ENCODE results near the gene CGN.
A peak's percentile ranks its signal among the peaks of the same experiment; 100 is the strongest.

The CGN gene

DNA sequence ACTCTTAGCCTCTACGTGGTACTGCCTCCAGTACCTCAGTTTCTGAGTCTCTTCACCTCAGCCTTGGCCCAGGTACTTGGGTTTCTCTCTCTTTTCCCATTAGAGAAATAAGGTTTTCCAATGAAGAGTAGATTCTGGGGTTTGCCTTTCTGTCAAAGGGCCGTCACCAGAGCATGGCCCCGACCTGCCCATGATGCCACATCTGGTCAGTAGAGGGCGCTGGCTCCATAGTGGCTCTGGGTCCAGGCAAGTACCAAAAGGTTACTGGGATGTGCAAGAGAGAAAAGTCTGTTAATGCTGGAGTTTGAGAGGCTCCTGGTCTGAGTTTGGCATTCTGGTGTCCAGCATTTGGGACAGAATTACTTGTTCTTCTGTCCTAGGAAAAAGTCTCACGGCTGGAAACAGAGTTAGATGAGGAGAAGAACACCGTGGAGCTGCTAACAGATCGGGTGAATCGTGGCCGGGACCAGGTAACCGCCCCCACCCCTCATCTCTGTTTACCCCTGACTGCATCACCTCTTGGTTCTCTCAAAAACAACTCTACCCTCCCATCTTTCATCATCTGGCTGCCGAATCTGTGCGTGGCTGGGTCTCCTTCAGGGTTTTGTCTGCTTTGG lies 23.6 kb downstream of the CGN start (continued):
- peak; percentile 90 for TF ChIP-seq ZNF654 (tag by site-specific recombination; IDR thresholded peaks at IDR 0.05; ENCODE audit: low read depth)
- TF ChIP-seq, protein P1, sequence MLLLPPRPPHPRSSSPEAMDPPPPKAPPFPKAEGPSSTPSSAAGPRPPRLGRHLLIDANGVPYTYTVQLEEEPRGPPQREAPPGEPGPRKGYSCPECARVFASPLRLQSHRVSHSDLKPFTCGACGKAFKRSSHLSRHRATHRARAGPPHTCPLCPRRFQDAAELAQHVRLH (tag by site-specific recombination; IDR thresholded peaks at IDR 0.05), result no peak
- peak; percentile 60; the same call in 1 of the 2 replicates for TF ChIP-seq ZNF660 (tag by site-specific recombination; IDR thresholded peaks at IDR 0.05)
- no peak for TF ChIP-seq BCL11A (tag by site-specific recombination; IDR thresholded peaks at IDR 0.05; ENCODE audit: low read depth)
- no peak for TF ChIP-seq ZNF624 (tag by site-specific recombination; IDR thresholded peaks at IDR 0.05)

DNA sequence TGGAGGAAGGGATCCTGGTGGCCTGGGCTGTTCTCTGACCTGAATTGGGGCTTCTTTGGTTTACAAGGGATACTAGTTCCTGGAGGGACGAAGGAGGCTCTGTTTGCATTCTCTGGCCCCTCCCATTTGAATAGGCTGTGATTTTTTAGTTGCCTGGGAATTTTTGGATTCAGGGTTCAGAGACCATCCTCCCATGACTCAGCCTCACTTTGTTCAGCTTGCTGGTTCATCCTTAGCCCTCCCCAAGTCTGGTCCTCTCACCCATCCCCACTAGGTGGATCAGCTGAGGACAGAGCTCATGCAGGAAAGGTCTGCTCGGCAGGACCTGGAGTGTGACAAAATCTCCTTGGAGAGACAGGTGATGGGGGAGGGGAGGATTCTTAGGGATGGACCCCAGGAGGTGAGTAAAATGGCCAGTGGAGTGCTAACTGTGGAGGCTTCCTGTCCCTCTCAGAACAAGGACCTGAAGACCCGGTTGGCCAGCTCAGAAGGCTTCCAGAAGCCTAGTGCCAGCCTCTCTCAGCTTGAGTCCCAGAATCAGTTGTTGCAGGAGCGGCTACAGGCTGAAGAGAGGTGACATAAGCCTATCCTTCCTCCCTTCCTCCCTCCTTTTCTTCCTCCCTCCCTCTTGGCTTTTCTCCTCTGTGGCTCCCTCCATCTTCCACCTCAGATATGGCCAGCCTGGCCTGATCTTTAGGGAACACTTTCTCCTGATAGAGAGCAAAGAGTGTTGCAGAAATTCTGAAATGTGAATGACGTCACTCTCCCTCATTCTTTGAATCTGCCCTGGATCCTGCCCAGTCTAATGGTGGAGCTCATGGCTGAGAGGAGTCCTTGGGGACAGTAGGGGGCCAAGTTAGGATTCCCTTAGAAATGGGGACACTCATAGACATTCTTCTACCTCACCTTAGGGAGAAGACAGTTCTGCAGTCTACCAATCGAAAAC lies 24.4 kb downstream of the CGN start:
- CTCF ChIA-PET, result interaction anchor here (0.5 to 1.7 kb wide), 19 partner anchors 10 to 529 kb away, joined by 3 to 8 read pairs (median 4); partner anchors contain the start of genes CGN and MINDY1
- Histone ChIP-seq H3K4me3 (ENCODE audit: low read depth, low read length) (no peak overlapping the region), H3K27ac (ENCODE audit: extremely low read depth, low read depth, low read length) (no peak overlapping the region), H3K9me3 (ENCODE audit: control insufficient read depth, insufficient read depth, low read depth, low read length) (no peaks in the 10 kb centered on the region), H3K4me1 (ENCODE audit: control insufficient read depth, insufficient read depth, low read length) (peaks cover 3% of the 10 kb centered on the region; the same call in 1 of the 2 replicates), H3K36me3 (ENCODE audit: control insufficient read depth in 2 of 2, insufficient read depth in 1 of 2, low read length in 2 of 2) (peaks cover 0 to 51% of the 10 kb centered on the region in 2 experiments; a peak in 1 of 3 replicates)
- TF ChIP-seq ZBTB48 (tag by site-specific recombination; IDR thresholded peaks at IDR 0.05) (no peak), ZSCAN16 (tag by site-specific recombination; IDR thresholded peaks at IDR 0.05) (no peak), PRDM1 (tag by site-specific recombination; IDR thresholded peaks at IDR 0.05) (no peak), ZNF510 (tag by site-specific recombination; IDR thresholded peaks at IDR 0.05; ENCODE audit: insufficient replicate concordance) (no peak), ZNF354C (tag by site-specific recombination; IDR thresholded peaks at IDR 0.05; ENCODE audit: borderline replicate concordance, low read depth) (no peak), SCRT2 (tag by site-specific recombination; IDR thresholded peaks at IDR 0.05) (no peak), GFI1B (tag by site-specific recombination; IDR thresholded peaks at IDR 0.05) (no peak), ZNF121 (tag by site-specific recombination; IDR thresholded peaks at IDR 0.05) (no peak), ZNF37A (tag by site-specific recombination; IDR thresholded peaks at IDR 0.05) (no peak), SALL2 (tag by site-specific recombination; IDR thresholded peaks at IDR 0.05; ENCODE audit: borderline replicate concordance) (no peak), EGR2 (tag by site-specific recombination; IDR thresholded peaks at IDR 0.05; ENCODE audit: low read depth) (no peak), ZNF248 (tag by site-specific recombination; IDR thresholded peaks at IDR 0.05) (no peak), ZNF548 (tag by site-specific recombination; IDR thresholded peaks at IDR 0.05) (no peak), BCL11A (tag by site-specific recombination; IDR thresholded peaks at IDR 0.05; ENCODE audit: low read depth) (no peak), ZNF341 (tag by site-specific recombination; IDR thresholded peaks at IDR 0.05; ENCODE audit: low read depth) (no peak)
- TF ChIP-seq, protein P2, sequence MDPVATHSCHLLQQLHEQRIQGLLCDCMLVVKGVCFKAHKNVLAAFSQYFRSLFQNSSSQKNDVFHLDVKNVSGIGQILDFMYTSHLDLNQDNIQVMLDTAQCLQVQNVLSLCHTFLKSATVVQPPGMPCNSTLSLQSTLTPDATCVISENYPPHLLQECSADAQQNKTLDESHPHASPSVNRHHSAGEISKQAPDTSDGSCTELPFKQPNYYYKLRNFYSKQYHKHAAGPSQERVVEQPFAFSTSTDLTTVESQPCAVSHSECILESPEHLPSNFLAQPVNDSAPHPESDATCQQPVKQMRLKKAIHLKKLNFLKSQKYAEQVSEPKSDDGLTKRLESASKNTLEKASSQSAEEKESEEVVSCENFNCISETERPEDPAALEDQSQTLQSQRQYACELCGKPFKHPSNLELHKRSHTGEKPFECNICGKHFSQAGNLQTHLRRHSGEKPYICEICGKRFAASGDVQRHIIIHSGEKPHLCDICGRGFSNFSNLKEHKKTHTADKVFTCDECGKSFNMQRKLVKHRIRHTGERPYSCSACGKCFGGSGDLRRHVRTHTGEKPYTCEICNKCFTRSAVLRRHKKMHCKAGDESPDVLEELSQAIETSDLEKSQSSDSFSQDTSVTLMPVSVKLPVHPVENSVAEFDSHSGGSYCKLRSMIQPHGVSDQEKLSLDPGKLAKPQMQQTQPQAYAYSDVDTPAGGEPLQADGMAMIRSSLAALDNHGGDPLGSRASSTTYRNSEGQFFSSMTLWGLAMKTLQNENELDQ (tag by site-specific recombination; IDR thresholded peaks at IDR 0.05; ENCODE audit: low read depth), result no peak
- TF ChIP-seq, protein P3, sequence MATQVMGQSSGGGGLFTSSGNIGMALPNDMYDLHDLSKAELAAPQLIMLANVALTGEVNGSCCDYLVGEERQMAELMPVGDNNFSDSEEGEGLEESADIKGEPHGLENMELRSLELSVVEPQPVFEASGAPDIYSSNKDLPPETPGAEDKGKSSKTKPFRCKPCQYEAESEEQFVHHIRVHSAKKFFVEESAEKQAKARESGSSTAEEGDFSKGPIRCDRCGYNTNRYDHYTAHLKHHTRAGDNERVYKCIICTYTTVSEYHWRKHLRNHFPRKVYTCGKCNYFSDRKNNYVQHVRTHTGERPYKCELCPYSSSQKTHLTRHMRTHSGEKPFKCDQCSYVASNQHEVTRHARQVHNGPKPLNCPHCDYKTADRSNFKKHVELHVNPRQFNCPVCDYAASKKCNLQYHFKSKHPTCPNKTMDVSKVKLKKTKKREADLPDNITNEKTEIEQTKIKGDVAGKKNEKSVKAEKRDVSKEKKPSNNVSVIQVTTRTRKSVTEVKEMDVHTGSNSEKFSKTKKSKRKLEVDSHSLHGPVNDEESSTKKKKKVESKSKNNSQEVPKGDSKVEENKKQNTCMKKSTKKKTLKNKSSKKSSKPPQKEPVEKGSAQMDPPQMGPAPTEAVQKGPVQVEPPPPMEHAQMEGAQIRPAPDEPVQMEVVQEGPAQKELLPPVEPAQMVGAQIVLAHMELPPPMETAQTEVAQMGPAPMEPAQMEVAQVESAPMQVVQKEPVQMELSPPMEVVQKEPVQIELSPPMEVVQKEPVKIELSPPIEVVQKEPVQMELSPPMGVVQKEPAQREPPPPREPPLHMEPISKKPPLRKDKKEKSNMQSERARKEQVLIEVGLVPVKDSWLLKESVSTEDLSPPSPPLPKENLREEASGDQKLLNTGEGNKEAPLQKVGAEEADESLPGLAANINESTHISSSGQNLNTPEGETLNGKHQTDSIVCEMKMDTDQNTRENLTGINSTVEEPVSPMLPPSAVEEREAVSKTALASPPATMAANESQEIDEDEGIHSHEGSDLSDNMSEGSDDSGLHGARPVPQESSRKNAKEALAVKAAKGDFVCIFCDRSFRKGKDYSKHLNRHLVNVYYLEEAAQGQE (tag by site-specific recombination; IDR thresholded peaks at IDR 0.05), result no peak
- TF ChIP-seq, protein P4, sequence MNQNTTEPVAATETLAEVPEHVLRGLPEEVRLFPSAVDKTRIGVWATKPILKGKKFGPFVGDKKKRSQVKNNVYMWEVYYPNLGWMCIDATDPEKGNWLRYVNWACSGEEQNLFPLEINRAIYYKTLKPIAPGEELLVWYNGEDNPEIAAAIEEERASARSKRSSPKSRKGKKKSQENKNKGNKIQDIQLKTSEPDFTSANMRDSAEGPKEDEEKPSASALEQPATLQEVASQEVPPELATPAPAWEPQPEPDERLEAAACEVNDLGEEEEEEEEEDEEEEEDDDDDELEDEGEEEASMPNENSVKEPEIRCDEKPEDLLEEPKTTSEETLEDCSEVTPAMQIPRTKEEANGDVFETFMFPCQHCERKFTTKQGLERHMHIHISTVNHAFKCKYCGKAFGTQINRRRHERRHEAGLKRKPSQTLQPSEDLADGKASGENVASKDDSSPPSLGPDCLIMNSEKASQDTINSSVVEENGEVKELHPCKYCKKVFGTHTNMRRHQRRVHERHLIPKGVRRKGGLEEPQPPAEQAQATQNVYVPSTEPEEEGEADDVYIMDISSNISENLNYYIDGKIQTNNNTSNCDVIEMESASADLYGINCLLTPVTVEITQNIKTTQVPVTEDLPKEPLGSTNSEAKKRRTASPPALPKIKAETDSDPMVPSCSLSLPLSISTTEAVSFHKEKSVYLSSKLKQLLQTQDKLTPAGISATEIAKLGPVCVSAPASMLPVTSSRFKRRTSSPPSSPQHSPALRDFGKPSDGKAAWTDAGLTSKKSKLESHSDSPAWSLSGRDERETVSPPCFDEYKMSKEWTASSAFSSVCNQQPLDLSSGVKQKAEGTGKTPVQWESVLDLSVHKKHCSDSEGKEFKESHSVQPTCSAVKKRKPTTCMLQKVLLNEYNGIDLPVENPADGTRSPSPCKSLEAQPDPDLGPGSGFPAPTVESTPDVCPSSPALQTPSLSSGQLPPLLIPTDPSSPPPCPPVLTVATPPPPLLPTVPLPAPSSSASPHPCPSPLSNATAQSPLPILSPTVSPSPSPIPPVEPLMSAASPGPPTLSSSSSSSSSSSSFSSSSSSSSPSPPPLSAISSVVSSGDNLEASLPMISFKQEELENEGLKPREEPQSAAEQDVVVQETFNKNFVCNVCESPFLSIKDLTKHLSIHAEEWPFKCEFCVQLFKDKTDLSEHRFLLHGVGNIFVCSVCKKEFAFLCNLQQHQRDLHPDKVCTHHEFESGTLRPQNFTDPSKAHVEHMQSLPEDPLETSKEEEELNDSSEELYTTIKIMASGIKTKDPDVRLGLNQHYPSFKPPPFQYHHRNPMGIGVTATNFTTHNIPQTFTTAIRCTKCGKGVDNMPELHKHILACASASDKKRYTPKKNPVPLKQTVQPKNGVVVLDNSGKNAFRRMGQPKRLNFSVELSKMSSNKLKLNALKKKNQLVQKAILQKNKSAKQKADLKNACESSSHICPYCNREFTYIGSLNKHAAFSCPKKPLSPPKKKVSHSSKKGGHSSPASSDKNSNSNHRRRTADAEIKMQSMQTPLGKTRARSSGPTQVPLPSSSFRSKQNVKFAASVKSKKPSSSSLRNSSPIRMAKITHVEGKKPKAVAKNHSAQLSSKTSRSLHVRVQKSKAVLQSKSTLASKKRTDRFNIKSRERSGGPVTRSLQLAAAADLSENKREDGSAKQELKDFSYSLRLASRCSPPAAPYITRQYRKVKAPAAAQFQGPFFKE (tag by site-specific recombination; IDR thresholded peaks at IDR 0.05; ENCODE audit: borderline replicate concordance), result no peak
- POLR2A ChIA-PET, result interaction anchor here (0.5 kb wide), 1 partner anchor 321 kb away, joined by 5 read pairs; no protein-coding TSS in a partner anchor

All from HEK293 (cell line).